Small intestine (tissue), 7 donors: ENCODE data around the gene CRYGN. TPM values are rescaled to one million over a fixed set of nuclear protein-coding genes. Genes with fewer than 3 reads are reported as not detected.

Source experiments
- DNase-seq, 2 donors: peaks; one replicate each; pipeline versions ENCODE4 v3.0.0 to v3.0.0-alpha.2; 2013
- FAIRE-seq: peaks from 2 replicates; lab custom pipeline; 2012; peaks lifted over from hg19 to GRCh38; lab: Jason Lieb, UNC
- H3K27ac ChIP-seq, 3 donors: one replicate each; pipeline ENCODE4 v1.5.1; 2013; ENCODE audit warnings: low read length in 2 of 3, mild to moderate bottlenecking in 2 of 3, control low read depth in 1 of 3, inconsistent platforms in 1 of 3, low read depth in 1 of 3, moderate library complexity in 1 of 3
- H3K27me3 ChIP-seq, 3 donors: one replicate each; pipeline ENCODE4 v1.6.1; 2013; ENCODE audit warnings: low read length in 3 of 3, inconsistent platforms in 1 of 3; ENCODE audit not compliant: control insufficient read depth in 3 of 3, insufficient read depth in 3 of 3
- H3K36me3 ChIP-seq, 3 donors: one replicate each; pipeline ENCODE4 v1.6.1; 2013; ENCODE audit warnings: low read length in 3 of 3, inconsistent platforms in 1 of 3, low read depth in 1 of 3, mild to moderate bottlenecking in 1 of 3, moderate library complexity in 1 of 3; ENCODE audit not compliant: control insufficient read depth in 3 of 3, insufficient read depth in 2 of 3
- H3K4me1 ChIP-seq, 3 donors: one replicate each; pipeline ENCODE4 v1.6.1; 2013; ENCODE audit warnings: low read length in 2 of 3, inconsistent platforms in 1 of 3, low read depth in 1 of 3, mild to moderate bottlenecking in 1 of 3, moderate library complexity in 1 of 3; ENCODE audit not compliant: control insufficient read depth in 3 of 3, insufficient read depth in 2 of 3
- H3K4me3 ChIP-seq, 3 donors: one replicate each; pipeline ENCODE4 v1.5.1; 2013; ENCODE audit warnings: low read length in 3 of 3, control low read depth in 1 of 3, inconsistent platforms in 1 of 3, low read depth in 1 of 3, mild to moderate bottlenecking in 1 of 3, moderate library complexity in 1 of 3
- H3K9me3 ChIP-seq, 2 donors: one replicate each; pipeline ENCODE4 v1.6.1; 2013; ENCODE audit warnings: low read depth in 1 of 2, low read length in 1 of 2; ENCODE audit not compliant: control insufficient read depth in 2 of 2, insufficient read depth in 1 of 2
- WGBS, 3 donors: extraction: QIAGEN DNeasy Blood & Tissue Kit; methylation state at CpG; one replicate each; pipeline ENCODE4 v1.1.7; 2013; 5-methylcytosine and 5-hydroxymethylcytosine counted together
- polyA plus RNA-seq, 4 donors: library from polyadenylated mRNA; stranded (reverse) in 3 of 4; unstranded in 1 of 4; fragments of 200-250 nt in 3 of 4; fragments of 120-200 nt in 1 of 4; gene quantifications; one replicate each; pipeline versions ENCODE4 v1.2.1 to v1.2.3, GENCODE V29; 2013
- donor health status: healthy with polysubstance abuse.
- donor health status: control.
- donor health status: control.
- donor health status: Bipolar disorder and iron deficiency.
- donor health status: healthy.

The CRYGN gene
- polyA plus RNA-seq, 4 donors = 0.06 to 0.07 TPM; not detected in 2

DNA sequence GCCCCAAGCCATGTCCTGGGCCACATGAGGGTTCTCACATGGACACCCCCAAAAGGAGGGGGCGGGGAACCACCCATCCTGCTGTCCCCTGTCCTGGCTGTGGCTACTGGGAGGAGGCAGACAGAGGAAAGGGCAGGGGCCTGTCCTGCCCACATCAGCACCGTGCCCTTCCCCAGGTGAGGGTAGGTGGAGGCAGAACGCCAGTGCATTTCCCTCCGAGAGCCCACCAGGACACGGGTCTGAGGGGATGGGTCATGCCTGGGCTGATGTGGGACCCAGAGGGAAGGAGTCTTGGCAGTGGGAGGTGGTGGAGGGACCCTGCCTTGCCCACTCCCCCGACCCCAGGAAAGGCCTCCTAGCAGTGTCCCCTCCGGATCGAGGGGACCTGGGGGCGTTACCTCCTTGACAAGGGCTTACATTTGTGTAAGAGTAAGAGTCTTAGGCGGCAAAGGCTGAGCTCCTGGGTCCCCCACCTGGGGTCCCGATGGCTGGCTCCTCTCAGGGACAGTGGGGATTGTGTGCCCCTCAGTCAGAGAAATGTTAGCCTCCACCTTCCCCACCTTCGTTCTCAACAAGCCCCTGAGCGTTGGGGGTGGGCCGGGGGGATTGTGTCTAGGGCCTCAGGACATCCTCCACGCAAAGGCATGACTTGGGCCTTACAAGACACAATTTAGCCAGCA is 6.1 kb downstream of the CRYGN start:
- no peak overlapping the region for H3K27ac ChIP-seq
- no peak overlapping the region for H3K4me3 ChIP-seq
- H3K4me1 ChIP-seq = peaks cover 0 to 4% (median 0%) of the 10 kb centered on the region in 3 donors
- H3K9me3 ChIP-seq = no peaks in the 10 kb centered on the region
- WGBS, 3 donors = 83 to 92% (median 87%) methylated on average over 15 of the region's 15 CpGs
- DNase-seq (no peak), FAIRE-seq (no peak)
- no peaks in the 10 kb centered on the region for H3K36me3 ChIP-seq
- H3K27me3 ChIP-seq = peaks cover 0 to 9% (median 0%) of the 10 kb centered on the region in 3 donors

DNA sequence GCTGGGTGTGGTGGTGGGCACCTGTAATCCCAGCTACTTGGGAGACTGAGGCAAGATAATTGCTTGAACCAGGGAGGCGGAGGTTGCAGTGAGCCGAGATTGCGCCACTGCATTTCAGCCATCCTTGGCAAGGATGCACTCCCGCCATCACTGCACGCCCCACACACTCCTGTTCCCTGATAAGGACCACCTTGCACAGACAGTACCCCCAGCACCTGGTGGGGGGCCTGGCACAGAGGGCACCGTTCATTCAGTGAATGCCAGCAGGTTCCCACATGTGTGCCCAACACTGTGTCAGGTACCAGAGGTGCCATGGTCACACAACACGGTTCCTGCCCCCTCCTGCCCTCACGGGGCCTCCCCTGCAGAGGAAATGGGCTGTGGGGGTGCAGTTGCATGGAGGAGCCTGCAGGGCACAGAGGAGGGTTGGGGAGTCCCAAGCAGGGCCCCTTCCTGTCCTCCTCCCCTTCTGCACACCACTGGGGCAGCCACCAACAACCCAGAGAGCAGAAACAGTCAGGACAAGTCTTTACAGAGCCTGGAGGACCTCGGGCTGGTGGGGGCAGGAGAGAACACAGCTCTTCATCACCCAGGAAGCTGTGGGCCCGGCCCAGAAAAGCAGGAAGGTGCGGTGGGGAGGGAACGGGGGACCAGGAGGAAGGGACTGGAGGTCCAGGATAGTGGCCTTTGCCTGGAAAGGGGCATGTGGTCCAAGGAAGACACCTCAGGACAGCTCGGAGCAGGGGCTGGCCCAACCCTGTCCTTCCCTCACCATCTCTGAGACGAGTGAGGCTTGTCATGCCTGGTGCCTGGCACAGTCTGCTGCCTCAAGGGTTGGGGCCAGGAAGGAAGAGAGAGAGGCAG is 7.1 kb downstream of the CRYGN start:
- Histone ChIP-seq H3K36me3 (no peaks in the 10 kb centered on the region), H3K4me3 (no peak overlapping the region), H3K27ac (no peak overlapping the region), H3K9me3 (no peaks in the 10 kb centered on the region), H3K4me1 (peaks cover 0 to 5% (median 0%) of the 10 kb centered on the region in 3 donors), H3K27me3 (peaks cover 0 to 4% (median 0%) of the 10 kb centered on the region in 3 donors)
- FAIRE-seq (no peak), DNase-seq (no peak)
- WGBS, 3 donors = 63 to 76% (median 66%) methylated on average over 14 of the region's 14 CpGs

DNA sequence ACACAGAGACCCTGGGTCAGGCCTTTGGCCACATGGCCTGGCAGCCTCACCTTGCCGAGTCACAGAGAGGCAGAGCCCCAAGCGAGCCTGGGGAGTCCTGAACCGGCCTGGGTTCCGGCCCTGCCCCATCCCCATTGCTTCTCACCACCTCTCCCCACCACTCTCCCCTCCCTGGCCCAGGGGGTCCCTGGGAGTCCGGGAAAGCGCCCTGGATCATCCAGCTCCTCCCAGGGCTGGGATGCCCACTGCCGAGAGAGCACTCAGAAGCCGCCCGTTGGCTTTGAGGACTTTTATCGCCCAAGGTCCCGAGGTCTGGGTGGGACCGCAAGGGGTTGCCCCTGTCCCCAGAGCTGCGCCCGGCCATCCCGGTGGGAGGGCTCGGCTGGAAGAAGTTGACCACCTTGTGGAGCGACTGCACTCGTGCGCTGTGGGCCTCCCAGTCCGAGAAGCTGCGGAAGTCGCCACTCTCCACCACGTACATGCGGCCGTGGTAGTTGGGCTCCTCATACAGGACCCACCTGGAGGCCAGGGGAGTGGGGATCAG is 8.1 kb downstream of the CRYGN start:
- FAIRE-seq (no peak), DNase-seq (no peak)
- H3K4me3 ChIP-seq = no peak overlapping the region
- no peaks in the 10 kb centered on the region for H3K36me3 ChIP-seq
- no peaks in the 10 kb centered on the region for H3K9me3 ChIP-seq
- 93 to 96% (median 96%) methylated on average over 25 of the region's 25 CpGs for WGBS, 3 donors
- H3K27ac ChIP-seq = no peak overlapping the region
- peaks cover 0 to 10% (median 0%) of the 10 kb centered on the region in 3 donors for H3K27me3 ChIP-seq
- peaks cover 0 to 5% (median 0%) of the 10 kb centered on the region in 3 donors for H3K4me1 ChIP-seq

- FAIRE-seq (no peak), DNase-seq (no peak)
- Histone ChIP-seq H3K4me3 (no peak overlapping the region), H3K27ac (no peak overlapping the region), H3K27me3 (peaks cover 0 to 10% (median 0%) of the 10 kb centered on the region in 3 donors), H3K4me1 (peaks cover 0 to 5% (median 0%) of the 10 kb centered on the region in 3 donors), H3K9me3 (no peaks in the 10 kb centered on the region), H3K36me3 (no peaks in the 10 kb centered on the region)
- 87 to 91% (median 89%) methylated on average over 4 to 13 of the region's 13 CpGs for WGBS, 3 donors
Observed at GRCh38 chr7:151431281-151431767, 8.6 kb downstream of the CRYGN start.

DNA sequence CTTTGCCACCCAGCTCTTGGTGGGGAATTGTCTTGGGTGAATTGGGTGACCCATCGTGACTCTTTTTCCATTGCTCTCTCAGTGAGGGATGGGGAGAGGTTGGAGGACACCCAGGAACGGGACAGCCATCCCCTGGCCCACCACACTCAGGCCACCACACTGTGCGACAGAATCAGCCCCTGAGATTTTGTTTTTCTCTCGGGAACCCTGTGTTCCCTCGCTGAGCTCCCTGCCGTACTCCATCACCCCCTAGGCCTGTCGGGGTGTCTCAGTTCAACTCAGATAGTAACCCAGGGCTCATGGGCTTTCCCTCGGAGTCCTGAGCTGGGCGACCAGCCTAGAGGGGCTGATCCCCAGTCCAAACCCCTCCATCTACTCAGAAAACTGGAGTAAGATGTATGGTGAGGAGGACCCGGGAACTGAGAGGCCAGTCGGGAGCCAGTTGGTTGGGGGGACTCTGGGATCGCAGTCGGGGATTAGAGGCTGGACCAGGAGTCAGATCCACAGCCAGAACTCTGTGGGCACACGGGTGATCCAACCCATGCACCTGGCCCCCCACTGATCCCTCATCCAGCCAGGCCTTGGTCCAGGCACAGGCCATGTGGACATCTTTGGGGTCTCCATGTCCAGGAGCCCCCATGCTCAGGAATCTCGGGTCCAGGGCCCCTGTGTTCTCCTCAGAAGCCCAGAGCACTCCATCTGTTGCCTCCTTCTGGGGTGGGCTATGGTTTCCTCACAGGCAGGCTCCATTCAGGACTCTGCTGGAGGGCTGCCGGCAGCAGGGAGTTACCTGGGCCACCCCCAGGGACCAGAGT is 9.3 kb downstream of the CRYGN start:
- H3K9me3 ChIP-seq = no peaks in the 10 kb centered on the region
- DNase-seq (no peak), FAIRE-seq (no peak)
- no peak overlapping the region for H3K27ac ChIP-seq
- H3K4me1 ChIP-seq = peaks cover 0 to 5% (median 0%) of the 10 kb centered on the region in 3 donors
- WGBS, 3 donors = 88 to 91% (median 89%) methylated on average over 16 of the region's 16 CpGs
- no peaks in the 10 kb centered on the region for H3K36me3 ChIP-seq
- H3K27me3 ChIP-seq = peaks cover 0 to 11% (median 0%) of the 10 kb centered on the region in 3 donors
- no peak overlapping the region for H3K4me3 ChIP-seq

DNA sequence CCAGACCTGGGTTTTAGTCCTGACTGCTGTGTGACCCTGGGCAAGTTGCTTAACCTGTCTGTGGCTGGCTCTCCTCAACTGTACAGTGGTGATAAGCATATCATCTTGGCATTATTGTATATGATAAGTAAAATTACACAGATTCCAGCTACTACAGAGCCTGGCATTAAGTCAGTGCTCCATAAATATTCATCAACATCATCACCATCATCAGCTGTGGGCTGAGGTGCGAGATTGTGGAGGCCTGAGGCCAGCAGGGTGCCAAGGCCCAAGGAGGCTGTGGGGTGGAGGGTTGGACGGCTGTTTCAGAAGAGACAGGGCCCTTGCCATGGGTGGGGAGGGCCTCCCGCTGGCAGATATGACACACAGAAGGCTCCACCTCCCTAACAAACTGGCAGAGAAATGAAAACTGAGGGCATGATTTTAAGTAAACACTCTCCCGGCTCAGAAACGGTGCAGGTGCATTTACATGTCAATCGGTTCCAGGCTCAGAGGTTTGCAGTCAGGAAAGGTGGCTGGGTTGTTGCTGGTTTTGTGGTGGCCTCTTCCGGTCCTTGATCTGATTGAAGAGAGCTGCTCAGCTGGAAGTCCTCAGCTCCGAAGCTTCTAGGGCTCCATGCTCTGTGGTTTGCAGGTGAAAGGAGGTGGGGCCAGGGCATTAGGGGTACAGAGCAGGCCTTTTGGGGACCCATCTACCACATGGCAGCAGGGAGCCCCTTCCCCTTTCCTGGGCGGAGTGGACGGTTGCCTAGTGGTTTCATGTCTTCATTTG is 10.2 kb downstream of the CRYGN start:
- no peak overlapping the region for H3K4me3 ChIP-seq
- H3K4me1 ChIP-seq = peaks cover 0 to 5% (median 0%) of the 10 kb centered on the region in 3 donors
- WGBS, 3 donors = 22 to 43% (median 27%) methylated on average over 10 of the region's 10 CpGs
- no peaks in the 10 kb centered on the region for H3K36me3 ChIP-seq
- no peaks in the 10 kb centered on the region for H3K9me3 ChIP-seq
- FAIRE-seq (no peak), DNase-seq (peak in 1 of 2 donors; percentile 23)
- H3K27ac ChIP-seq = peak overlapping the region in 1 of 3 donors; percentile 42
- peaks cover 0 to 13% (median 0%) of the 10 kb centered on the region in 3 donors for H3K27me3 ChIP-seq

DNA sequence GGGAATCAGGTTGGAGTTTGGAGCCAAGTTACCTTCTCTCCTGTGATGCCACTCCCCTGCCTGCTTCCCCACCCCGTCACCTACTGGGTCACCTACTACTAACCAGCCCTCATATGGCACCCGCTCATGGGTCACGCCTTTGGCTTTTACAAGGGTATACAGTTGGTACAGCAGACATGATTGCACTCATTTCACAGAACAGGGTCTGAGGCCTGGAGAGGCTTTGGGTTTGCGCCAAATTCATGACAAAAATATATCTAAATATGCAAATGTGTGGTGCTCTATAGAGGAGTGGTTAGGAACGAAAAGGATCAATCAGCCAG is 10.7 kb downstream of the CRYGN start:
- no peak for DNase-seq
- no peaks in the 10 kb centered on the region for H3K36me3 ChIP-seq
- H3K4me1 ChIP-seq = peaks cover 0 to 5% (median 0%) of the 10 kb centered on the region in 3 donors
- H3K9me3 ChIP-seq = no peaks in the 10 kb centered on the region
- no peak overlapping the region for H3K4me3 ChIP-seq
- peaks cover 0 to 13% (median 0%) of the 10 kb centered on the region in 3 donors for H3K27me3 ChIP-seq
- H3K27ac ChIP-seq = peak overlapping the region in 2 of 3 donors; percentile 44 to 64
- 86 to 93% (median 91%) methylated on average over 5 of the region's 5 CpGs for WGBS, 3 donors
- no peak for FAIRE-seq
